ENCODE data around the gene CD96. TPM values are rescaled to one million over a fixed set of nuclear protein-coding genes. Genes with fewer than 3 reads are reported as not detected.

CD96 gene
- polyA plus RNA-seq, 1 donor from 2014 or later, result not detected

GRCh38 chr3:111694471-111694870, 152.5 kb downstream of the CD96 start:
- no peak for TF ChIP-seq CTCF (IDR thresholded peaks at IDR 0.05; ENCODE audit: poor library complexity, severe bottlenecking)
- TF ChIP-seq RAD21 (conservative IDR thresholded peaks at IDR 0.05), result no peak
- no peak for TF ChIP-seq TAF1 (IDR thresholded peaks at IDR 0.05; ENCODE audit: low read depth)
- no peak for TF ChIP-seq SMC3 (conservative IDR thresholded peaks at IDR 0.05; ENCODE audit: poor library complexity)
- no peak for TF ChIP-seq REST (IDR thresholded peaks at IDR 0.05; ENCODE audit: borderline replicate concordance)
- no peak for TF ChIP-seq EP300 (conservative IDR thresholded peaks at IDR 0.05; ENCODE audit: poor library complexity, severe bottlenecking)
- no peak for TF ChIP-seq EZH2 (IDR thresholded peaks at IDR 0.05; ENCODE audit: borderline replicate concordance, insufficient read depth, low read length, poor library complexity, severe bottlenecking)
- TF ChIP-seq POLR2AphosphoS5 (IDR thresholded peaks at IDR 0.05), result no peak
- TF ChIP-seq MXI1 (conservative IDR thresholded peaks at IDR 0.05; ENCODE audit: poor library complexity, severe bottlenecking), result no peak
- Histone ChIP-seq H3K4me2 (ENCODE audit: low read length) (no peak overlapping the region), H3K36me3 (ENCODE audit: insufficient read depth, low read length) (no peaks in the 10 kb centered on the region), H3K4me3 (ENCODE audit: low read length) (no peak overlapping the region), H3K9ac (ENCODE audit: low read length) (no peak overlapping the region), H2AFZ (ENCODE audit: low read depth, low read length) (no peak overlapping the region), H3K27ac (ENCODE audit: low read length) (no peak overlapping the region), H3K9me3 (ENCODE audit: low read length) (no peaks in the 10 kb centered on the region), H3F3A (ENCODE audit: insufficient read depth, low read length, poor library complexity, severe bottlenecking) (no peaks in the 10 kb centered on the region), H3K27me3 (ENCODE audit: insufficient read depth, low read depth, low read length) (no peaks in the 10 kb centered on the region), H3K79me2 (replicated peaks; ENCODE audit: insufficient read depth, low read length) (no peaks in the 10 kb centered on the region), H3K9me2 (ENCODE audit: insufficient read depth, low read length) (no peaks in the 10 kb centered on the region), H4K20me1 (ENCODE audit: insufficient read depth) (no peaks in the 10 kb centered on the region)

DNA sequence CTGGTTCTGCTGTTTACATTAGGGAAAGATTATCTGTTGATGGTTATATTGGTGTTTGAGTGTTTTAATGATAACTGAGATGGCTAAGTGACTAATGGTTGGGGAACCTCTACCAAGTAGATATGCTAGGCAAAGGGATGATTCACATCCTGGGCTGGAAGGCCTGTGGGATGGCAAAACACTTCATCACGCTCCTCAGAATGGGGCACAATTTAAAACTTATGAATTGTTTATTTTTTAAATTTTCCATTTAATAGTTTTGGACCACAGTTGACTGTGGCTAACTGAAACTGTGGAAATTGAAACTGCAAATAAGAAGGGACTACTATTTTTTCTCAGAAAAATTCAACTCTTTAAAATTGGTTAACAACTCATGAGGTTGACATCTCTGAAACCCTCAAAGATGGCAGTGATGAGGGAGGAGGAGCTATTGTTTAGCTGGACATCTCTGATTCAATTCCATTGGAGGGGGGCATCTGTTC, 153.7 kb downstream of the CD96 start:
- no peaks in the 10 kb centered on the region for H3K79me2 ChIP-seq (replicated peaks; ENCODE audit: insufficient read depth, low read length)
- H3K9ac ChIP-seq (ENCODE audit: low read length), result no peak overlapping the region

More for the DNA sequence above, 153.7 kb downstream of the CD96 start:
- Histone ChIP-seq H3K27ac (ENCODE audit: low read length) (no peak overlapping the region), H3K4me3 (ENCODE audit: low read length) (no peak overlapping the region), H3K36me3 (ENCODE audit: insufficient read depth, low read length) (no peaks in the 10 kb centered on the region), H3K9me2 (ENCODE audit: insufficient read depth, low read length) (no peaks in the 10 kb centered on the region), H4K20me1 (ENCODE audit: insufficient read depth) (no peaks in the 10 kb centered on the region), H2AFZ (ENCODE audit: low read depth, low read length) (no peak overlapping the region), H3K9me3 (ENCODE audit: low read length) (no peaks in the 10 kb centered on the region), H3F3A (ENCODE audit: insufficient read depth, low read length, poor library complexity, severe bottlenecking) (no peaks in the 10 kb centered on the region), H3K4me2 (ENCODE audit: low read length) (no peak overlapping the region), H3K27me3 (ENCODE audit: insufficient read depth, low read depth, low read length) (no peaks in the 10 kb centered on the region)
- TF ChIP-seq EP300 (conservative IDR thresholded peaks at IDR 0.05; ENCODE audit: poor library complexity, severe bottlenecking), result no peak
- TF ChIP-seq EZH2 (IDR thresholded peaks at IDR 0.05; ENCODE audit: borderline replicate concordance, insufficient read depth, low read length, poor library complexity, severe bottlenecking), result no peak
- TF ChIP-seq TAF1 (IDR thresholded peaks at IDR 0.05; ENCODE audit: low read depth), result no peak
- no peak for TF ChIP-seq CTCF (IDR thresholded peaks at IDR 0.05; ENCODE audit: poor library complexity, severe bottlenecking)
- no peak for TF ChIP-seq POLR2AphosphoS5 (IDR thresholded peaks at IDR 0.05)
- TF ChIP-seq SMC3 (conservative IDR thresholded peaks at IDR 0.05; ENCODE audit: poor library complexity), result no peak
- no peak for TF ChIP-seq REST (IDR thresholded peaks at IDR 0.05; ENCODE audit: borderline replicate concordance)
- TF ChIP-seq MXI1 (conservative IDR thresholded peaks at IDR 0.05; ENCODE audit: poor library complexity, severe bottlenecking), result no peak
- TF ChIP-seq RAD21 (conservative IDR thresholded peaks at IDR 0.05), result no peak
